Stimulated activated CD4-positive, alpha-beta T cell treated with anti-CD3 and anti-CD28 coated beads, Interleukin-12 subunit alpha, Interleukin-12 subunit beta, amount 100 ng/mL, for 48 hours (primary cell): ENCODE measurements around the gene AUP1.

Source experiments
- DNase-seq, 3 donors: peaks; one replicate each; pipeline ENCODE4 v3.0.0-alpha.2; 2020; ENCODE audit warnings: low read depth in 2 of 3, low spot score in 1 of 3

The AUP1 gene

GRCh38 chr2:74537140-74537539, 7.6 kb upstream of the AUP1 start:
- no peak for DNase-seq

- no peak for DNase-seq
Measured at GRCh38 chr2:74536166-74536950, 6.9 kb upstream of the AUP1 start.

- DNase-seq = no peak
Measured at GRCh38 chr2:74535440-74535965, 6.0 kb upstream of the AUP1 start.

- DNase-seq = no peak
Measured at GRCh38 chr2:74534411-74534810, 4.9 kb upstream of the AUP1 start.

DNA sequence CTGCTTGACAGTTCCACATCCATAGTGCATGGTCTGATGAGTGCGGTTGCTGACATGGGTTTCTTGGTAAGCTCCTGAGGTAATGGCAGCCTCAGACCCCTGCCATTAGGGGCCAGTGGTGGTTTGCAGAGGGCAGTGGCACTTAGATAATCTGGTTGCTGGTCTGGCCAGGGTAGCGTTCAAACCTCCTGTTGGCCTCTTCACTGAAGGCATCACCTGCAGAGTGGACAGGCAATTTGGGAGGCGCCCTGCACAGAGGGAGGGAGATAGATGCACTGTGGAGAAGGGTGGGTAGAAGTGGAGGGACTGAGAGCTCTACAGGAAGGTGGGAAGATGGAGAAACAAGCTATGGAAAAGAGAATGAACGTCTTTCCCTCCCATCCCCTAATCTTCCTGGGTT, 4.0 kb upstream of the AUP1 start:
- no peak for DNase-seq

DNA sequence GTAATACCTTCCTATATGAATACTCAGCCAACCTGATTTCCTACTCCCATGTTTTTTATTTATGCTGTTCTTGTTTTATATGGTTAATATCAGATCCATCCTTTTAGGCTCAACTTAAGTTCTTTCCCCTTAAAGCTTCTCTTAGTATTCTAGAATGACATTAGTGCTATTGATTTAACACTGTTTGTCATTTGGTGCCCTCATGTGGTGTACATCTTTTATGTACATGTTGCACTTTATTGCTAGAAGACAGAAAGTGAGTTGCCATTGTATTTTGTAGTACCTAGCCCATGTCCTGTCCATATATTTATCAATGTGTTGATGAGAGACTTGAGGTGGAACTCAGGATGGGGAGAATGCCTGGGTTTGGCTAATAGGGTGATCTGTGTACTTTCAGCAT, 2.7 kb upstream of the AUP1 start:
- no peak for DNase-seq

GRCh38 chr2:74531666-74532065, 2.2 kb upstream of the AUP1 start:
- no peak for DNase-seq

DNA sequence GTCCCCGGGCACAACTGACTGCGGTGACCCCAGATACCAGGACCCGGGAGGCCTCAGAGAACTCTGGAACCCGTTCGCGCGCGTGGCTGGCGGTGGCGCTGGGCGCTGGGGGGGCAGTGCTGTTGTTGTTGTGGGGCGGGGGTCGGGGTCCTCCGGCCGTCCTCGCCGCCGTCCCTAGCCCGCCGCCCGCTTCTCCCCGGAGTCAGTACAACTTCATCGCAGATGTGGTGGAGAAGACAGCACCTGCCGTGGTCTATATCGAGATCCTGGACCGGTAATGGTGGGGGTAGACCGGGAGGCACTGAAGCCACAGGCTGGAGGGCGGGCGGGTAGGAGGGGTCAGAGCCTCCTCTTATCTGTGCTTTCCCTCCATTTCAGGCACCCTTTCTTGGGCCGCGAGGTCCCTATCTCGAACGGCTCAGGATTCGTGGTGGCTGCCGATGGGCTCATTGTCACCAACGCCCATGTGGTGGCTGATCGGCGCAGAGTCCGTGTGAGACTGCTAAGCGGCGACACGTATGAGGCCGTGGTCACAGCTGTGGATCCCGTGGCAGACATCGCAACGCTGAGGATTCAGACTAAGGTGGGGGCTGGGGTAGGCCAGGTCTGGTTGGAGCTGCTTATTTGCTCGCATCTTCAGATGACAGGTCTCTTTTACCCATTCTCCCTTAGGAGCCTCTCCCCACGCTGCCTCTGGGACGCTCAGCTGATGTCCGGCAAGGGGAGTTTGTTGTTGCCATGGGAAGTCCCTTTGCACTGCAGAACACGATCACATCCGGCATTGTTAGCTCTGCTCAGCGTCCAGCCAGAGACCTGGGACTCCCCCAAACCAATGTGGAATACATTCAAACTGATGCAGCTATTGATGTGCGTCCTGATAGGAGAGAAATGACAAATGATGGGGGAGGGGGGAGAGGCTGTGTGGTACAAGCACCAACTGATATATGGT, 1.0 kb upstream of the AUP1 start:
- DNase-seq = peak in 1 of 3 donors; percentile 39

GRCh38 chr2:74528600-74529356, 728 bp downstream of the AUP1 start:
- DNase-seq = no peak

- DNase-seq = no peak
Measured at GRCh38 chr2:74527741-74528140, 1.8 kb downstream of the AUP1 start.

DNA sequence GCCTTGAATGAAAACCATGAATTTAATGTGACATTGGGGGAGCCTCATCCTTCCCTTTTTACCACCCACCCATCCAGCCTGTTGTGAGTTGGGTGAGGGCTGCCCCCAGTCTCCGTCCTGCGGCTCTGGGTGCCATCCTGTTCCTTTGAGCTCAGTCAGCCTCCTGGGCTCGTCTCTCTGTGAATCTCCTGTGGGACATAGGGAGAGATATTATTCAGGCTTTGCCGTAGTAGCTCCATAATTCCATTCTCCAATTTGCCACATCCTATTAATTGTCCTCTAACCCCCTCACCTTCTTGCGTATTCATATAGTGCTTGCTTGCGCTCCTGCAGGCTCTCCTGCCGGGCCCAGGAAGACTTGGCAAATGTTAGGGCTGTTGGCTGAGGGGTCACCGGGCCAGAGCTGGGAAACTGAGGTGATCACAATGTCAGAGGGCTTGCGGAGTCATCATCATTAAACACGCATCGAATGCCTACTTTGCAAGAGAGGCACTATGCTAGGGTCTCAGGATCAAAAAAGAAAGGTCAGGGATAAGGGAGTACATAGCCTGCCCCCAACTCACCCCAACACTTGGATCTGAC, 2.8 kb downstream of the AUP1 start:
- no peak for DNase-seq

DNA sequence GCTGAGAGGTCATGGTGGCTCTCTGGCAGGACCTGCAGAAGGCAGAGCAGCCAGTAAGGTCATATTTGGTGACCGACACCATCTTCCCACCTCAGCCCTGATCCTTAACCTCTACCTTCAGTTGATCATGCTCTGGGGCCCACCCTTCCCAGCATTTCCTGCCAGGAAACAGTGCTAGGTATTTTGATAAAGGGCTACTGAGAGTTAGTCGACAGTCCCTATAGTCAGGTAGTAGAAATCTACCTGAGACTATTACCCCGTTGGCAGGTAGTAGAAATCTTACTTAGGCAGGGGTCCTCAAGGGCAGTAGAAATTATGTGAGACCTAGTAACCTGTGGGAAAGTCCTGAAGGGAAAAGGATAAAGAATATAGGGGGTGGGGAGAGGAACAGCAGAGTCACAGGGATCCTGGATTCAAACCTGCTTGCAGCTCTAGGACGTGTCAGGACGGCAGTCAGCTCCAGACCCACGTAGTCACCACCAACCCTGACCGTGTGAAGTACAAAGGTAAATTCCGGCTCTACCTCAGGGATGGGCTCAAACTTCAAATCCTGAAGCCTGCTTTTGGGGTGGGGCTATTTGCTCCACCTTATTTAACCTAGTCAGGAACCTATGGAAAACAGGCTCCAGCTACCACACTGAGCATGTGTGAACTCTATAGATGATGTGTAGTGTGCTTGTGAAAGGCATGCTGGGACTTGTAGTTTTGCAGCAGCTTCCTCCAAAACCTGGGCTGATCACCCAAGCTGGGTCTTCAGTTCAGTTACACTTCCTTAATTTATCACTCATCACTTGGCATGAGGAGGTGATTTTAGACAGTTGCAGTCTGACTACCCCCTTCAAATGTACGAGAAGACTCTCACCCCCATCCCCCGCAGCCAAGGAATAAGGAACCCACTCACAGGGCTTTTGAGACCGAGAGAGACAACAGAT, 3.5 kb downstream of the AUP1 start, which contains the start of gene DQX1:
Gene DQX1 (minus strand): TSS at position 515 of the 932 bp plus-strand sequence. CDS start 502 bp downstream, at position 13.
- no peak for DNase-seq

- no peak for DNase-seq
Measured at GRCh38 chr2:74524955-74525716, 4.4 kb downstream of the AUP1 start.

DNA sequence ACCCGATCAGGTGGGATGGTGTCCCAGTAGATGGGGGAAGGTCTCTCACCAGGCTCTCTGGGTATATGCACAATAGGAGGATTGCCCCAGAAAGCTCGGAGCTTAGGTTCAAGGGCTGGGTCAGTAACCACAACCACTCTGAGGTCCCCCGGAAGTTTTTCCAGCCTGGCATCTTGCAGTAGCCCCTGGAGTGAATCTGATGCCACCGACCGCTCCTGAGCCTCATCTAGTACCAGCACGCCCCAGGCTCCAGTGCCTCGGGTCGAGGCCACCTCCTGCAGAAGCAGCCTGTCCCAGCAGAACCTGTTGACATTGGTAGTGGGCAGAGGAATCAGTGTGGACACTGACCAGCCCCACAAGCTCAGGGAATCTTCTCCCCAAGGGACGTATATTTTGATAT, 5.5 kb downstream of the AUP1 start:
- DNase-seq = no peak

DNA sequence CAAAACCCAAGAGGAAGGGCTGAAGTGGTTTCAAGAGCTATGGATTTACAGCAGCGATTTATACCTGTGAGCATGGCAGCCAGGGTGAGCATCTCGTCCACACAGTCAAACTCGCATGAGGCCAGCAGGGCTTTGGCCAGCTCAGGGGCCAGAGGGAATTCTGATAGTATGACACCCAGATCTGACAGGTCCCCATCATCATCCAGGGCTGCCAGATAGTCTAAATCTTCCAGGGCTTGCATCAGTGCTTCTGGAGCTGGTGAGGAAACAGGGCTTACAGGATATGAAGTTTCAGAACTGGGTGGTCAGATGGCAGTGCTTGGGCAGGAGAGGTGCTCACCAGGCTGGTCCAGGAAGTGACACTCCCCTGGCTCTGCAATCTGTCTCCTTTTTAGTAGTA, 7.0 kb downstream of the AUP1 start:
- no peak for DNase-seq

DNA sequence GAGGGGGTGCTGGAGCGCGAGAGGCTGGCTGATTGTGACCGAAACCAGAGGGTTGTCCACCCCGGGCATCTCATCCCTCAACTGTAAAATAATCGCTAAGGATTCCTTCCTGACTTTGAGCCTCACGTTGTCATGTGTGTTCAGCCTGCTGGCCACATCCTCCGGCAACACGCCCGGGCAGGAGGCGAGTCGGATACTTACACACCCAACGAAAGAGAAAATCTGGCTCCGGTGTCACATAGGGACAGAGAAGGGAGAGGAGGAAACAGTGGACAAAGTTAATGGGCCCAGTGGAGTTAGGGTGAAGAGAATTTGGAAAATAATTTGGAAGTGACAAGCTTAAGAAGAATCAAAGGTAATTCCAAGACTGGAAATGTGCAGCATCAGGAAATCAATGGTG, 12.9 kb downstream of the AUP1 start:
- DNase-seq = no peak

DNA sequence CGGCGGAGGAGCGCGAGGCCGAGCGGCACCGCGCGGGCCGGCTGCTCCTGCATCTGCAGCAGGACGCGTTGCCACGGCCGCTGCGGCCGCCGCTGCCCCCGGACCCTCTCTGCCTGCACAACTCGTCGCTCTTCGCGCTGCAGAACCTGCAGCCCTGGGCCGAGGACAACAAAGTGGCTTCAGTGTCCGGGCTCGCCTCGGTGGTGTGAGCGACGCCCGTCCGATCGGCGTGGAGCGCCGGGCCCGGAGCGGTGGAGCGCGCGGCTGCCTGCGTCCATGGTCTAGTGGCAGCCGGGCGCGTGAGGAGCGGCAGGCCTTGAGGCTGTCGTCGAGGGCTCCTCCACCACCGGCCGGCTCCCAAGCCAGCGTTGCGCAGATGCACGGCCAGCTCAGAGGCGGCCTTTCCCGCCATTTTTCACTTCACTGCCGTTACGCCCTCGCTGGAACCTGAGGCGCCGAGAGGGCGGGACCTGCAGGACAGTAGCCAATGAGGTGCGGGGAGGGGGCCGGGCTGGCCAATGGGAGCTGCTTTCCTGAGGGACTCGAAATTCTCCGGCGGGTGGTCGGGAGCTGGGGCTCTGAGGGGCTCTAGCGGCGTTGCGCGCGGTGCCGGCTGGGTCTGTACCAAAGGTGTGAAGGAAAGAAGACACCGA, 13.4 kb downstream of the AUP1 start:
- peak; percentile 68 to 70 (median 69) for DNase-seq

GRCh38 chr2:74515271-74515980, 14.1 kb downstream of the AUP1 start:
- no peak for DNase-seq
